ENCODE measurements around the gene CEP162. TPM values are rescaled to one million over a fixed set of nuclear protein-coding genes. Genes with fewer than 3 reads are reported as not detected.
"Not testable (repeated sequence)": the region's sequence is repeated elsewhere in the genome, so short reads cannot be mapped to it uniquely, and the experiment has no call there.

Gene CEP162
- total RNA-seq, 1 donor from 2014 or later = 15.7 TPM

GRCh38 chr6:84197708-84198107 lies 29.7 kb downstream of the CEP162 start:
- no peak for DNase-seq
- Mint-ChIP-seq H3K36me3 (ENCODE audit: unreplicated experiment) (peaks cover 10% of the 10 kb centered on the region), H3K27me3 (ENCODE audit: unreplicated experiment) (no peaks in the 10 kb centered on the region), H3K9me3 (ENCODE audit: unreplicated experiment) (no peaks in the 10 kb centered on the region), H3K4me1 (ENCODE audit: low read depth, unreplicated experiment) (no peaks in the 10 kb centered on the region), H3K4me3 (ENCODE audit: unreplicated experiment) (no peak overlapping the region), H3K27ac (ENCODE audit: unreplicated experiment) (no peak overlapping the region)
- TF ChIP-seq CTCF (IDR thresholded peaks at IDR 0.05; ENCODE audit: partially characterized antibody, unreplicated experiment) = no peak

- no peak for TF ChIP-seq CTCF (IDR thresholded peaks at IDR 0.05; ENCODE audit: partially characterized antibody, unreplicated experiment)
- peaks cover 2% of the 10 kb centered on the region for H3K9me3 Mint-ChIP-seq (ENCODE audit: unreplicated experiment)
- H3K27ac Mint-ChIP-seq (ENCODE audit: unreplicated experiment) = no peak overlapping the region
- peaks cover 18% of the 10 kb centered on the region for H3K36me3 Mint-ChIP-seq (ENCODE audit: unreplicated experiment)
- no peak overlapping the region for H3K4me3 Mint-ChIP-seq (ENCODE audit: unreplicated experiment)
- H3K27me3 Mint-ChIP-seq (ENCODE audit: unreplicated experiment) = no peaks in the 10 kb centered on the region
- H3K4me1 Mint-ChIP-seq (ENCODE audit: low read depth, unreplicated experiment) = no peaks in the 10 kb centered on the region
- DNase-seq = no peak
Measured at GRCh38 chr6:84193114-84193708, 34.2 kb downstream of the CEP162 start.

- Mint-ChIP-seq H3K36me3 (ENCODE audit: unreplicated experiment) (peaks cover 22% of the 10 kb centered on the region), H3K4me3 (ENCODE audit: unreplicated experiment) (no peak overlapping the region)
Measured at GRCh38 chr6:84191802-84192201, 35.6 kb downstream of the CEP162 start.

GRCh38 chr6:84189356-84189755 lies 38.1 kb downstream of the CEP162 start:
- H3K27me3 Mint-ChIP-seq (ENCODE audit: unreplicated experiment); H3K9me3 Mint-ChIP-seq (ENCODE audit: unreplicated experiment); H3K27ac Mint-ChIP-seq (ENCODE audit: unreplicated experiment); H3K4me3 Mint-ChIP-seq (ENCODE audit: unreplicated experiment); DNase-seq; H3K4me1 Mint-ChIP-seq (ENCODE audit: low read depth, unreplicated experiment): not testable (repeated sequence)
- H3K36me3 Mint-ChIP-seq (ENCODE audit: unreplicated experiment) = peaks cover 12% of the 10 kb centered on the region

More at GRCh38 chr6:84191802-84192201, 35.6 kb downstream of the CEP162 start:
- H3K27me3 Mint-ChIP-seq (ENCODE audit: unreplicated experiment) = no peaks in the 10 kb centered on the region
- peaks cover 2% of the 10 kb centered on the region for H3K9me3 Mint-ChIP-seq (ENCODE audit: unreplicated experiment)
- no peaks in the 10 kb centered on the region for H3K4me1 Mint-ChIP-seq (ENCODE audit: low read depth, unreplicated experiment)
- no peak overlapping the region for H3K27ac Mint-ChIP-seq (ENCODE audit: unreplicated experiment)
- no peak for DNase-seq
- TF ChIP-seq CTCF (IDR thresholded peaks at IDR 0.05; ENCODE audit: partially characterized antibody, unreplicated experiment) = no peak

- H3K9me3 Mint-ChIP-seq (ENCODE audit: unreplicated experiment) = no peaks in the 10 kb centered on the region
- H3K4me1 Mint-ChIP-seq (ENCODE audit: low read depth, unreplicated experiment) = no peaks in the 10 kb centered on the region
- no peak for TF ChIP-seq CTCF (IDR thresholded peaks at IDR 0.05; ENCODE audit: partially characterized antibody, unreplicated experiment)
- no peak overlapping the region for H3K27ac Mint-ChIP-seq (ENCODE audit: unreplicated experiment)
- no peak for DNase-seq
- H3K27me3 Mint-ChIP-seq (ENCODE audit: unreplicated experiment) = no peaks in the 10 kb centered on the region
- no peak overlapping the region for H3K4me3 Mint-ChIP-seq (ENCODE audit: unreplicated experiment)
- peaks cover 3% of the 10 kb centered on the region for H3K36me3 Mint-ChIP-seq (ENCODE audit: unreplicated experiment)
Measured at GRCh38 chr6:84183430-84183829, 44.0 kb downstream of the CEP162 start.
